Measurements from ENCODE around the gene CYP4F3. TPM values are rescaled to one million over a fixed set of nuclear protein-coding genes. Genes with fewer than 3 reads are reported as not detected.
"Not testable (repeated sequence)": the region's sequence is repeated elsewhere in the genome, so short reads cannot be mapped to it uniquely, and the experiment has no call there.

CYP4F3 gene, protein sequence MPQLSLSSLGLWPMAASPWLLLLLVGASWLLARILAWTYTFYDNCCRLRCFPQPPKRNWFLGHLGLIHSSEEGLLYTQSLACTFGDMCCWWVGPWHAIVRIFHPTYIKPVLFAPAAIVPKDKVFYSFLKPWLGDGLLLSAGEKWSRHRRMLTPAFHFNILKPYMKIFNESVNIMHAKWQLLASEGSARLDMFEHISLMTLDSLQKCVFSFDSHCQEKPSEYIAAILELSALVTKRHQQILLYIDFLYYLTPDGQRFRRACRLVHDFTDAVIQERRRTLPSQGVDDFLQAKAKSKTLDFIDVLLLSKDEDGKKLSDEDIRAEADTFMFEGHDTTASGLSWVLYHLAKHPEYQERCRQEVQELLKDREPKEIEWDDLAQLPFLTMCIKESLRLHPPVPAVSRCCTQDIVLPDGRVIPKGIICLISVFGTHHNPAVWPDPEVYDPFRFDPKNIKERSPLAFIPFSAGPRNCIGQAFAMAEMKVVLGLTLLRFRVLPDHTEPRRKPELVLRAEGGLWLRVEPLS
- not detected for polyA plus RNA-seq (2013, experiment 1 of 2)
- polyA plus RNA-seq (2013, experiment 2 of 2), result not detected

GRCh38 chr19:15640294-15640903 is at the start of gene CYP4F3:
Gene CYP4F3, plus strand, starts transcription at chr19:15640897. Its CDS starts 519 bp downstream, at chr19:15641416.
- no peak within 1 kb of the TSS for H3K27ac ChIP-seq (ENCODE audit: low read length, poor library complexity, severe bottlenecking)
- no peak within 1 kb of the TSS for H4K8ac ChIP-seq (ENCODE audit: low read length)
- H3K4me2 ChIP-seq (ENCODE audit: low read length, poor library complexity, severe bottlenecking), result no peak within 1 kb of the TSS
- H3K36me3 ChIP-seq (ENCODE audit: control insufficient read depth in 1 of 2, insufficient read depth in 2 of 2, low read depth in 1 of 2, low read length in 2 of 2), result no peaks in the 10 kb centered on the region
- no peak within 1 kb of the TSS for H3K9ac ChIP-seq (ENCODE audit: low read length)
- H3K4ac ChIP-seq (ENCODE audit: low read depth in 1 of 2, low read length in 2 of 2), result no peak within 1 kb of the TSS
- no peak within 1 kb of the TSS for H2AFZ ChIP-seq (ENCODE audit: low read depth, low read length)
- no peak within 1 kb of the TSS for H2BK15ac ChIP-seq (ENCODE audit: low read depth, poor library complexity, severe bottlenecking)
- peaks cover 0 to 9% of the 10 kb centered on the region in 2 experiments for H3K27me3 ChIP-seq (ENCODE audit: control insufficient read depth in 1 of 2, insufficient read depth in 1 of 2, low read length in 2 of 2)
- no peak within 1 kb of the TSS for H3K14ac ChIP-seq (ENCODE audit: low read length in 2 of 2)
- H3K4me1 ChIP-seq (ENCODE audit: control insufficient read depth, insufficient read depth, low read depth, low read length), result no peaks in the 10 kb centered on the region
- 79% methylated on average over 4 of the region's 6 CpGs for WGBS
- no peak within 1 kb of the TSS for H3K18ac ChIP-seq (ENCODE audit: low read depth in 1 of 2, low read length in 2 of 2)
- H2AK5ac ChIP-seq (ENCODE audit: low read length, severe bottlenecking), result no peak within 1 kb of the TSS
- H2BK12ac ChIP-seq (ENCODE audit: low read length in 2 of 2), result no peak within 1 kb of the TSS
- no peak within 1 kb of the TSS for H4K91ac ChIP-seq (ENCODE audit: low read length)
- H3K9me3 ChIP-seq (ENCODE audit: control insufficient read depth, low read length), result no peaks in the 10 kb centered on the region
- no peak within 1 kb of the TSS for H2BK120ac ChIP-seq (ENCODE audit: low read depth, low read length)
- H3K79me1 ChIP-seq (replicated peaks; ENCODE audit: low read length, poor library complexity, severe bottlenecking), result no peaks in the 10 kb centered on the region
- no peak within 1 kb of the TSS for H3K23ac ChIP-seq (ENCODE audit: low read length in 2 of 2)
- no peak within 1 kb of the TSS for H2BK5ac ChIP-seq (ENCODE audit: low read depth, low read length, poor library complexity, severe bottlenecking)
- no peak for DNase-seq
- H3K4me3 ChIP-seq (ENCODE audit: insufficient read depth in 1 of 2, low read depth in 1 of 2, low read length in 2 of 2), result no peak within 1 kb of the TSS

- Histone ChIP-seq H2AFZ (ENCODE audit: low read depth, low read length) (no peak overlapping the region), H3K23ac (ENCODE audit: low read length in 2 of 2) (no peak overlapping the region), H3K14ac (ENCODE audit: low read length in 2 of 2) (no peak overlapping the region), H2BK5ac (ENCODE audit: low read depth, low read length, poor library complexity, severe bottlenecking) (no peak overlapping the region), H3K9me3 (ENCODE audit: control insufficient read depth, low read length) (no peaks in the 10 kb centered on the region), H2BK15ac (ENCODE audit: low read depth, poor library complexity, severe bottlenecking) (no peak overlapping the region), H3K79me1 (replicated peaks; ENCODE audit: low read length, poor library complexity, severe bottlenecking) (no peaks in the 10 kb centered on the region), H3K4ac (ENCODE audit: low read depth in 1 of 2, low read length in 2 of 2) (no peak overlapping the region), H2BK12ac (ENCODE audit: low read length in 2 of 2) (no peak overlapping the region), H3K4me2 (ENCODE audit: low read length, poor library complexity, severe bottlenecking) (no peak overlapping the region), H3K4me3 (ENCODE audit: insufficient read depth in 1 of 2, low read depth in 1 of 2, low read length in 2 of 2) (no peak overlapping the region), H4K91ac (ENCODE audit: low read length) (no peak overlapping the region), H3K18ac (ENCODE audit: low read depth in 1 of 2, low read length in 2 of 2) (no peak overlapping the region), H3K4me1 (ENCODE audit: control insufficient read depth, insufficient read depth, low read depth, low read length) (no peaks in the 10 kb centered on the region), H2AK5ac (ENCODE audit: low read length, severe bottlenecking) (no peak overlapping the region), H3K9ac (ENCODE audit: low read length) (no peak overlapping the region), H2BK120ac (ENCODE audit: low read depth, low read length) (no peak overlapping the region), H4K8ac (ENCODE audit: low read length) (no peak overlapping the region), H3K27me3 (ENCODE audit: control insufficient read depth in 1 of 2, insufficient read depth in 1 of 2, low read length in 2 of 2) (peaks cover 0 to 14% of the 10 kb centered on the region in 2 experiments), H3K36me3 (ENCODE audit: control insufficient read depth in 1 of 2, insufficient read depth in 2 of 2, low read depth in 1 of 2, low read length in 2 of 2) (no peaks in the 10 kb centered on the region), H3K27ac (ENCODE audit: low read length, poor library complexity, severe bottlenecking) (no peak overlapping the region)
- DNase-seq, result no peak
- WGBS, result 66% methylated on average over 4 of the region's 4 CpGs
Measured at GRCh38 chr19:15591796-15592195, 48.9 kb upstream of the CYP4F3 start.

DNA sequence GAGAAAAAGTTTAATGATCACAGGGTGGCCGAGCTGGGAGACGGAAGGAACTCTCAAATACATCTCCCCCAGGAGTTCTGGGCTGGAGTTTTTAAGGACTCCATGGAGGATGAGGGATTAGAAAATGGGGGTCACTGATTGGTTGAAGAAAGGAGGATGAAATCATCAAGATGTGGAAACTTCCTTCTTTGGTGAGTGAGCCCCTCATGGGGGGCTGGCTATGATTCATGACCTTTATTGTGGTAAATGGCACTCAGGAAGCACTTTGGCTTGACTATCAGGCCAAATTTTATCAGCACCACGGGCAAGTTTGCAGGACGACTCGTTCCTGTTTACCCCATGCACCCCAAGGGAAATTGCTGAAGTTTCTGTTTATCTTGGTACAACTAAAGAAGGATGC is 48.2 kb upstream of the CYP4F3 start:
- not testable (repeated sequence) for H3K79me1 ChIP-seq (replicated peaks; ENCODE audit: low read length, poor library complexity, severe bottlenecking); H3K4me1 ChIP-seq (ENCODE audit: control insufficient read depth, insufficient read depth, low read depth, low read length); H3K14ac ChIP-seq (ENCODE audit: low read length in 2 of 2); H4K8ac ChIP-seq (ENCODE audit: low read length); H4K91ac ChIP-seq (ENCODE audit: low read length); H3K4ac ChIP-seq (ENCODE audit: low read depth in 1 of 2, low read length in 2 of 2); DNase-seq; H3K9me3 ChIP-seq (ENCODE audit: control insufficient read depth, low read length); H3K9ac ChIP-seq (ENCODE audit: low read length); H3K18ac ChIP-seq (ENCODE audit: low read depth in 1 of 2, low read length in 2 of 2); H2BK12ac ChIP-seq (ENCODE audit: low read length in 2 of 2); H3K36me3 ChIP-seq (ENCODE audit: control insufficient read depth in 1 of 2, insufficient read depth in 2 of 2, low read depth in 1 of 2, low read length in 2 of 2); H2BK120ac ChIP-seq (ENCODE audit: low read depth, low read length); H3K4me2 ChIP-seq (ENCODE audit: low read length, poor library complexity, severe bottlenecking); H3K27ac ChIP-seq (ENCODE audit: low read length, poor library complexity, severe bottlenecking); H2AK5ac ChIP-seq (ENCODE audit: low read length, severe bottlenecking); H3K23ac ChIP-seq (ENCODE audit: low read length in 2 of 2); H2BK15ac ChIP-seq (ENCODE audit: low read depth, poor library complexity, severe bottlenecking); H2AFZ ChIP-seq (ENCODE audit: low read depth, low read length); H3K4me3 ChIP-seq (ENCODE audit: insufficient read depth in 1 of 2, low read depth in 1 of 2, low read length in 2 of 2); H2BK5ac ChIP-seq (ENCODE audit: low read depth, low read length, poor library complexity, severe bottlenecking)
- WGBS, result 0% methylated on average over 2 of the region's 5 CpGs
- H3K27me3 ChIP-seq (ENCODE audit: control insufficient read depth in 1 of 2, insufficient read depth in 1 of 2, low read length in 2 of 2), result peaks cover 0 to 14% of the 10 kb centered on the region in 2 experiments

DNA sequence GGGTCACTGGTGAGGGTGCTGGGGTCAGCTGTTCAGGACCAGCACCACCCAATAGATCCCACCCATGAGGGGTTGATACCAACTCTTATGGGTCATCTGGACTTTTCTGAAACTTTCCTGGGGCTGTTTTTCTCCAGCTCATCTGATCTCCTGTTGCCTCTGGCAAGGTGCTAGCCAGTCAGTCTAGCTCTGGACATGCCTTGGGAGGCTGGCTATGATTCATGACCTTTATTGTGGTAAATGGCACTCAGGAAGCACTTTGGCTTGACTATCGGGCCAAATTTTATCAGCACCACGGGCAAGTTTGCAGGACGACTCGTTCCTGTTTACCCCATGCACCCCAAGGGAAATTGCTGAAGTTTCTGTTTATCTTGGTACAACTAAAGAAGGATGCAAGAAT is 46.9 kb upstream of the CYP4F3 start:
- 88% methylated on average over 1 of the region's 4 CpGs for WGBS
- not testable (repeated sequence) for H3K4me1 ChIP-seq (ENCODE audit: control insufficient read depth, insufficient read depth, low read depth, low read length); H2BK15ac ChIP-seq (ENCODE audit: low read depth, poor library complexity, severe bottlenecking); H3K4me3 ChIP-seq (ENCODE audit: insufficient read depth in 1 of 2, low read depth in 1 of 2, low read length in 2 of 2); H4K8ac ChIP-seq (ENCODE audit: low read length); H3K27me3 ChIP-seq (ENCODE audit: control insufficient read depth in 1 of 2, insufficient read depth in 1 of 2, low read length in 2 of 2); DNase-seq; H2BK5ac ChIP-seq (ENCODE audit: low read depth, low read length, poor library complexity, severe bottlenecking); H3K27ac ChIP-seq (ENCODE audit: low read length, poor library complexity, severe bottlenecking); H3K79me1 ChIP-seq (replicated peaks; ENCODE audit: low read length, poor library complexity, severe bottlenecking); H4K91ac ChIP-seq (ENCODE audit: low read length); H3K9ac ChIP-seq (ENCODE audit: low read length); H3K36me3 ChIP-seq (ENCODE audit: control insufficient read depth in 1 of 2, insufficient read depth in 2 of 2, low read depth in 1 of 2, low read length in 2 of 2); H3K23ac ChIP-seq (ENCODE audit: low read length in 2 of 2); H3K18ac ChIP-seq (ENCODE audit: low read depth in 1 of 2, low read length in 2 of 2); H3K4me2 ChIP-seq (ENCODE audit: low read length, poor library complexity, severe bottlenecking); H2AFZ ChIP-seq (ENCODE audit: low read depth, low read length); H2BK12ac ChIP-seq (ENCODE audit: low read length in 2 of 2); H3K9me3 ChIP-seq (ENCODE audit: control insufficient read depth, low read length); H3K14ac ChIP-seq (ENCODE audit: low read length in 2 of 2); H3K4ac ChIP-seq (ENCODE audit: low read depth in 1 of 2, low read length in 2 of 2); H2AK5ac ChIP-seq (ENCODE audit: low read length, severe bottlenecking); H2BK120ac ChIP-seq (ENCODE audit: low read depth, low read length)
